WI38 (cell line): ENCODE results near the gene GNAZ.
"Not testable (repeated sequence)": the region's sequence is repeated elsewhere in the genome, so short reads cannot be mapped to it uniquely, and the experiment has no call there.

ENCODE experiments used
- H3K4me3 ChIP-seq: 2 replicates; pipeline ENCODE4 v1.5.1; 2011; ENCODE audit warnings: low read depth, mild to moderate bottlenecking, control low read depth, low read length
- CTCF ChIP-seq: IDR thresholded peaks from 2 replicates; pipeline ENCODE4 v1.5.1; 2012; ENCODE audit warnings: low read depth, mild to moderate bottlenecking, control low read depth, low read length

The GNAZ gene

GRCh38 chr22:23070418-23071229 lies at the start of gene GNAZ:
Gene GNAZ (plus strand): TSS chr22:23070519. CDS start chr22:23095696, 25,177 bp downstream.
- no peak for TF ChIP-seq CTCF
- H3K4me3 ChIP-seq = peak within 1 kb of the TSS; percentile 54

DNA sequence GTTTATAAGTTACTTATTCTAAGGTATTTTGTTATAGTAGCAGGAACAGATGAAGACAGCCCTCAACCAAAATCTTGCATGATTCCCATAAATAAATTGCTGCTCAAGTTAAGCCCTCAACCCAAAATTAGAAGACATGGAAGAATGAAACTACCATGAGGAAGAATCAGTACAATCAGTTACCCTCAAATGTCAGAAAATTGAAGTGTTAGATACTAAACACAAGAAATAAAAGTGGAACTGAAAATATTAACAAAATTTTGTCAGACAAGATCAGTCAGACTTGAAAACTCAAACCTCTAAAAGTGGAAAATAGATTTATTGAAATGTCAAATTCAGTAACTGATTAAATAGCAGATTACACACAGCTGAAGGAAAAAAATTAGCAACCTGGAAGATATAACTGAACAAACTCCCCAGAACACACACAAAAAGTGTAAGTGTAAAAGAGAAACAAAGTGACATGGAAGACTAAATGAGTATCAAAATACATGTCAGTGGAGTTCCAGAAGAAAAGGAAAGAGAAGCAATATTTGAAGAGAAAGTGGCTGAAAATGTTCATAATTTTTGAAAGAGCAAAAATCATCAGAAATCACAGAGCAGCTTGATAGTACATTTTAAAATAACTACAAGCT lies 49.5 kb upstream of the GNAZ start:
- no peak for TF ChIP-seq CTCF
- no peak overlapping the region for H3K4me3 ChIP-seq

- H3K4me3 ChIP-seq = not testable (repeated sequence)
Observed at GRCh38 chr22:23021660-23022353, 48.5 kb upstream of the GNAZ start.

GRCh38 chr22:23023294-23023693 lies 47.0 kb upstream of the GNAZ start:
- TF ChIP-seq CTCF = no peak

GRCh38 chr22:23026777-23027176 lies 43.5 kb upstream of the GNAZ start:
- no peak overlapping the region for H3K4me3 ChIP-seq
- no peak for TF ChIP-seq CTCF

More at GRCh38 chr22:23023294-23023693, 47.0 kb upstream of the GNAZ start:
- H3K4me3 ChIP-seq = no peak overlapping the region

- H3K4me3 ChIP-seq = not testable (repeated sequence)
Observed at GRCh38 chr22:23027849-23028248, 42.5 kb upstream of the GNAZ start.

DNA sequence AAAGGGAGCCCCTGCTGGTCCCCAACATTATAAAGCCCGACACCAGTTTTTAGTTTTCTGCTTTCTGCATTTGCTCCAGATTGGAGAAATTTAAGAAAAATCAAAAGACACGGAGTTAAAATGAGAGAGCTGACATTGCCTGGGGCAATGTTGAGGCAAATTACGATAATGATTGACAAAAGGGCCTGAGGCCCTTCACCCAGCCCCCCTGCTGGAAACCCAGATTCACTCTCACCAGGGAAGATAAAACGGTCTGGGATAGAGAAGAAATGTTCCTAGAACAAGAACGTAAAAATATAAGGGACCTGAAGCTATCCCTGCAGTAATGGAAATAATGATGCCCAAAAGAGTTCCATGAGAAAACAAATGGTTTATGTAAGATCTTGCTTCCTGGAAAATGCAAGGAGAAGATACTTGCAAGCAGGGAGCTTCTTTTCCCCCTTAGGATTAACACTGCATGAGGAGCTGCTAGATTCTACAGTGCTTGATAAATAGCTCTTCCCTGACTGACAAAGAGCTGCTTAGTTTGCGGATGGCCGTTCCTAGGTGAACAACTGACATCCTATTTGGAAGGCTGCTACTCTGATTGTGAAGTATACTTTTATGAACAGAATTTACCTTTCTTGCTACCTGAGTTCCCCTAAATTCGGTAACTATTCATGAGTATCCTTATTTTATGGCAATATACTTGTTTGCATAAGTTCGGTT lies 40.6 kb upstream of the GNAZ start:
- no peak overlapping the region for H3K4me3 ChIP-seq

More for the DNA sequence above, 40.6 kb upstream of the GNAZ start:
- no peak for TF ChIP-seq CTCF
